Cerebellar cortex (tissue), 1 donor: ENCODE data around the gene CDAN1.
A peak's percentile ranks its signal among the peaks of the same experiment; 100 is the strongest.
"Not testable (repeated sequence)": the region's sequence is repeated elsewhere in the genome, so short reads cannot be mapped to it uniquely, and the experiment has no call there.

Source experiments
- DNase-seq: peaks from one replicate; pipeline ENCODE4 v3.0.0-alpha.2; 2015; ENCODE audit warnings: low spot score

The CDAN1 gene, protein sequence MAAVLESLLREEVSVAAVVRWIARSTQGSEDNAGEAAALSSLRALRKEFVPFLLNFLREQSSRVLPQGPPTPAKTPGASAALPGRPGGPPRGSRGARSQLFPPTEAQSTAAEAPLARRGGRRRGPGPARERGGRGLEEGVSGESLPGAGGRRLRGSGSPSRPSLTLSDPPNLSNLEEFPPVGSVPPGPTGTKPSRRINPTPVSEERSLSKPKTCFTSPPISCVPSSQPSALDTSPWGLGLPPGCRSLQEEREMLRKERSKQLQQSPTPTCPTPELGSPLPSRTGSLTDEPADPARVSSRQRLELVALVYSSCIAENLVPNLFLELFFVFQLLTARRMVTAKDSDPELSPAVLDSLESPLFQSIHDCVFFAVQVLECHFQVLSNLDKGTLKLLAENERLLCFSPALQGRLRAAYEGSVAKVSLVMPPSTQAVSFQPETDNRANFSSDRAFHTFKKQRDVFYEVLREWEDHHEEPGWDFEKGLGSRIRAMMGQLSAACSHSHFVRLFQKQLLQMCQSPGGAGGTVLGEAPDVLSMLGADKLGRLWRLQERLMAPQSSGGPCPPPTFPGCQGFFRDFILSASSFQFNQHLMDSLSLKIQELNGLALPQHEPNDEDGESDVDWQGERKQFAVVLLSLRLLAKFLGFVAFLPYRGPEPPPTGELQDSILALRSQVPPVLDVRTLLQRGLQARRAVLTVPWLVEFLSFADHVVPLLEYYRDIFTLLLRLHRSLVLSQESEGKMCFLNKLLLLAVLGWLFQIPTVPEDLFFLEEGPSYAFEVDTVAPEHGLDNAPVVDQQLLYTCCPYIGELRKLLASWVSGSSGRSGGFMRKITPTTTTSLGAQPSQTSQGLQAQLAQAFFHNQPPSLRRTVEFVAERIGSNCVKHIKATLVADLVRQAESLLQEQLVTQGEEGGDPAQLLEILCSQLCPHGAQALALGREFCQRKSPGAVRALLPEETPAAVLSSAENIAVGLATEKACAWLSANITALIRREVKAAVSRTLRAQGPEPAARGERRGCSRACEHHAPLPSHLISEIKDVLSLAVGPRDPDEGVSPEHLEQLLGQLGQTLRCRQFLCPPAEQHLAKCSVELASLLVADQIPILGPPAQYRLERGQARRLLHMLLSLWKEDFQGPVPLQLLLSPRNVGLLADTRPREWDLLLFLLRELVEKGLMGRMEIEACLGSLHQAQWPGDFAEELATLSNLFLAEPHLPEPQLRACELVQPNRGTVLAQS

DNA sequence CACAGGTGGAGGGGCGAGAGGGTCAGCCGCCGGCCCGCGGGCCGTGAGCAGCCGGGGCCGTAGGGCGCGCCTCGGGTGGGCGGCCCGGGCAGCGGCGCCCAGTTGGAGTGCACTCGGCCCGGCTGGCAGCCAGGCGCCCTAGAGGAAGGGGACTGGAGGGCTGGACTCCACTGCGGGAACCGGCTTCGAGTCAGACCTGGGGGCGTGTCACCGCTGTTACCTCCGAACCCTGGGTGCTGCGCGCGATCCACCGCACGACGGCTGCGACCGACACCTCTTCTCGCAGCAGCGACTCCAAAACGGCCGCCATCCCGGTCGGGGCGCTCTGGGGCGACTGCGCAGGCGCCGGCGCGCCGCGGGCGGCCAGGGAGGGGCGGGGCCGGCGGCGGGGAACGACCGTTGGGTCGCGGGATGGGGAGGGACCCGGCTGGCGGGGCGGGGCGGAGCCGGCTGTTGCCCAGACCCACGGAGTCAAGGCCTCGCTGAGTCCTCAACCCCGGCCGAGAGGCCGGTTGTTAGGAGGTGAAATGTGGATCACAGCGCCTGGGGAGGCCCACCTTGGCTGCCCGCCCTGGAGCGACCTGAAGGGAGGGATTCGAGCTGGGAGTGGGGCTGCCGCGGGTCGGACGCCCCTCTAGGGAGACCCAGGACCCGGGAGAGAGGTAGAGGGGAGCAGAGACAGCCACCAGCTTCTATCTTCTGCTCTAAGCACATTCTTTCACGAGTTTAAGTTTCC lies at the start of gene CDAN1:
Gene CDAN1 (minus strand): TSS at position 336 of the 736 bp plus-strand sequence. CDS start 26 bp downstream, at position 310.
- peak; percentile 78 for DNase-seq

DNA sequence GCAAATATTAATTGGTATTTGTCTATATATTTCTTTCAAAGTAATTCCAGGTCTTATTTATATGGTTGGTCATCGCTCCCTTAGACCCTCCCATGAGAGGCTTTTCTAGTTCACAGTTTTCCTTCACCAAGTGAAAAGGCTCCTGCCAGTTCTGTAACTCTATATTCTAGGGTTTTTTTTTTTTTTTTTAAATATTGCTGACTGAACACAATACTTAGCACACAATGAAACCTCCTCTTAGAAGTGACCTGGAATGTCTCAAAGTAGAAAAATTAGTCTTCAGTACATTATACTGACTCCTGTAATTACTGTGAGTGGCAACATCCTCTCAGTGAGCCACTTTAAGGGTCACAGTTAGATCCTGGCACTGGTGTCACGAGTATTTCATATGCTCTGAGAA lies 48.6 kb upstream of the CDAN1 start:
- DNase-seq, result no peak

DNA sequence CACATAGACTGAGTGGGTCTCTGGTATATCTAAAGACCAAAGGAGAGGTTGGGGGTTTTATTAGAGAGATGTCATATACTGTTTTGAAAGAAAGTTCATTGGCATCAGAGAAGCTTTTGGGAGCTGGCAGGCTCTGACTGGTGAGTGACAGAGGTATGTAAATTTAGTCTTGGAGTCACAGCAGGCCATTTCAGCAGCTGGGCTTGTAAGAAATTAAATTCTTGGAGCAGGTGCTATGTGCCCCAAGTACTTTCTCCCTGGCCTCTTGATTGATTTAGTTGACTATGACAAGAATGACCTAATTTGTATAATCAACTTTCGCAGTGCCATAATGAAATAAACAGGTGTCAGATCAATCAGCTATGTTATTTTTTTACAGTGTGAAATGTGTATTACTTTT lies 47.8 kb upstream of the CDAN1 start:
- DNase-seq, result no peak

DNA sequence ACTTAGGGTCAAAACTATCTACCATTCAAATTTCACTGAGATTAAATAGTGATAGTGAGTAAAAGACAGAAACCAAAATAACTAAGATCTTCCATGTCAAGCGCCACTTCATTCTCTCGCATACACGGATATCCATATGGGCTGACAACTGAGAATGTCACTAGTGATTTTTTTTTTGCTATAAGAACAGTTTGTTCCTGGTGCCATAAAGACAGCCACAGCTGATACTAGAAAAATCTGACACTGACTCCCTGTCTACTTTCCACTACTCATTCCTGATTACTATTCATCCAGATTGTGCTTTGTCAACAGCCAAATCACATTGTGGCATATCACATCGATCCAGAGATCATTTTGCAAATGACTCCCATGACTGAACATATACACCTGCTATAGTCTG lies 45.8 kb upstream of the CDAN1 start:
- DNase-seq, result no peak

DNA sequence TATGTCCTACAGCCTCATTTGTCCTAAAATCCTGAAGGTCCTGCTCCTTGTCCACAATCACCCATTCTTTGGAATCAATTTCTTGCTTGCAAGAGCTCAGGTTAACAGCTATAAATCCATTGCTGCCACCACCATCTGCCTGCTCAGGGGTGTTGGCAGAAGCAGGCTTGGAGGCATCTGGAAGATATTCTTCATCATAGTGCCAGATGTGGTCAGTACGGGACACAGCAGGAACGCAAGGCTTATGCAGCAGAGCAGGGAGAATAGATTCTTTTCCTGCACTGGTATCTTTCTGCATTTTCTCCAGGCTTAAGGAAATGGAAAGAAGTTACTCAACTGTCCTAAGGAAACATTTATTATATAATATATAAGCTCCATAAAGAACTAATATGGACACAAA lies 38.5 kb upstream of the CDAN1 start:
- no peak for DNase-seq

DNA sequence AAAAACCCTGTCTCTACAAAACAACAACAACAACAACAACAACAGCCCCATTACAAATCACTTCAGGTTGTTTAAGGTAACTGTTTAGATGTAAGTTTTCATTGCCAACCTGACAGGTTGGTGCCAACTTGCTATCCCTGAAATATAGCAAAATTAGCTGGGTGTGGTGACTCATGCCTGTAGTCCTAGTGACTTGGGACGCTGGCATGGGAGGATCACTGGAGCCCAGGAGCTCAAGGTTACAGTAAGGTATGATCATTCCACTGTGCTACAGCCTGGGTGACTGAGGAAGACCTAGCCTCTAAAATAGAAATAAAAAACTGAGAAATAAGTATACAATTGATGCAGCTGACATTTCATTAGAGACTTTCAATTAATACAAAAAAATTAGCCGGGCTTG lies 36.0 kb upstream of the CDAN1 start:
- DNase-seq, result no peak

DNA sequence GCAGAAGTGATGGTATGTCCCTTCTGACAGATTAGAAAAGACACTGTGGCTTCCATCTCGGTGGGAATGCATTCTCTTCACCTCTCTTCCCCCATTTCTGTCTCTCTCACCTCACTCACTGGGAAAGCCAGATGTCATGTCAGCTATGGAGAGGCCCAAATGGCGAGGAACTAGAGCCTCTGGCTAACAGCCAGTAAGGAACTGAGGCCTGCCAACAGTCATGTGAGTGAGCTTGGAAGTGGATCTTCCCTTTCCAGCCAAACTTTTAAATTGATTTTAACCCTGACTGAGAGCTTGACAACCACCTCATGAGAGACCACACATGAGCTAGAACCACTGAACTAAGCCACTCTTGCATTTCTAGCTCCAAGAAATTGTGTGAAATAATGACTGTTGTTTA lies 35.2 kb upstream of the CDAN1 start:
- DNase-seq, result peak; percentile 38

DNA sequence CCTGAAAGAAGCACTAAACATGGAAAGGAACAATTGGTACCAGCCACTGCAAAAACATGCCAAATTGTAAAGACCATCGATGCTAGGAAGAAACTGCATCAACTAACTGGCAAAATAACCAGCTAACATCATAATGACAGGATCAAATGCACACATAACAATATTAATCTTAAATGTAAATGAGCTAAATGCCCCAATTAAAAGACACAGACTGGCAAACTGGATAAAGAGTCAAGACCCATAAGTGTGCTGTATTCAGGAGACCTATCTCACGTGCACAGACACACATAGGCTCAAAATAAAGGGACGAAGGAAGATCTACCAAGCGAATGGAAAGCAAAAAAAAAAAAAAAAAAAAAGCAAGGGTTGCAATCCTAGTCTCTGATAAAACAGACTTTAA lies 29.2 kb upstream of the CDAN1 start:
- not testable (repeated sequence) for DNase-seq

DNA sequence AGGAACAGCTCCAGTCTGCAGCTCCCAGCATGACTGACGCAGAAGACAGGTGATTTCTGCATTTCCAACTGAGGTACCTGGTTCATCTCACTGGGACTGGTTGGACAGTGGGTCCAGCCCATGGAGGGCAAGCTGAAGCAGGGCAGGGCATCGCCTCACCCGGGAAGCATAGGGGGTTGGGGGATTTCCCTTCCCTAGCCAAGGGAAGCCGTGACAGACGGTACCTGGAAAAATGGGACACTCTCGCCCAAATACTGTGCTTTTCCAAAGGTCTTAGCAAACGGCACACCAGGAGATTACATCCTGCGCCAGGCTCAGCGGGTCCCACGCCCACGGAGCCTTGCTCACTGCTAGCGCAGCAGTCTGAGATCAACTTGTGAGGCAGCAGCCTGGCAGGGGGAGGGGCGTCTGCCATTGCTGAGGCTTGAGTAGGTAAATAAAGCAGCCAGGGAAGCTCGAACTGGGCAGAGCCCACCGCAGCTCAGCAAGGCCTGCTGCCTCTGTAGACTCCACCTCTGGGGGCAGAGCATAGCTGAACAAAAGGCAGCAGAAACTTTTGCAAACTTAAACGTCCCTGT lies 27.3 kb upstream of the CDAN1 start:
- not testable (repeated sequence) for DNase-seq

DNA sequence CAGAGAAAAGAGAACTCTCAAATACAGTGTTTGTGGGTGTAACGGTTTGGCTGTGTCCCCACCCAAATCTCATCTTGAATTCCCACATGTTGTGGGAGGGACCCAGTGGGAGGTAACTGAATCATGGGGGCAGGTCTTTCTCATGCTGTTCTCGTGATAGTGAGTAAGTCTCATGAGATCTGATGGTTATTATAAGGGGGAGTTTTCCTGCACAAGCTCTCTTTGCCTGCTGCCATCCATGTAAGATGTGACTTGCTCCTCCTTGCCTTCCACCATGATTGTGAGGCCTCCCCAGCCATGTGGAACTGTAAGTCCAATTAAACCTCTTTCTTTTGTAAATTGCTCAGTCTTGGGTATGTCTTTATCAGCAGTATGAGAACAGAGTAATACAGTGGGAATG lies 24.9 kb upstream of the CDAN1 start:
- DNase-seq, result not testable (repeated sequence)

DNA sequence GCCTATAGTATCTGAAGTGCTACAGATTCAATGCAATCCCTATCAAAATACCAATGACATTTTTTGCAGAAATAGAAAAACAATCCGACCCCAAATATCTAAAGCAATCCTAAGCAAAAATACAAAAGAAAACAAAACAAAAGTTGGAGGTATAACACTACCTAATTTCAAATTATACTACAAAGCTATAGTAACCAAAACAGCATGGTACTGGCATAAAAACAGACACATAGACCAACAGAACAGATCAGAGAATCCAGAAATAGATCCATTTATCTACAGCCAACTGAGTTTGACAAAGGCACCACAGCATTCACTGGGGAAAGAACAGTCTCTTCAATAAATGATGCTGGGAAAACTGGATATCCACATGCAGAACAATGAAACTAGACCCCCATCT lies 23.8 kb upstream of the CDAN1 start:
- DNase-seq, result no peak

DNA sequence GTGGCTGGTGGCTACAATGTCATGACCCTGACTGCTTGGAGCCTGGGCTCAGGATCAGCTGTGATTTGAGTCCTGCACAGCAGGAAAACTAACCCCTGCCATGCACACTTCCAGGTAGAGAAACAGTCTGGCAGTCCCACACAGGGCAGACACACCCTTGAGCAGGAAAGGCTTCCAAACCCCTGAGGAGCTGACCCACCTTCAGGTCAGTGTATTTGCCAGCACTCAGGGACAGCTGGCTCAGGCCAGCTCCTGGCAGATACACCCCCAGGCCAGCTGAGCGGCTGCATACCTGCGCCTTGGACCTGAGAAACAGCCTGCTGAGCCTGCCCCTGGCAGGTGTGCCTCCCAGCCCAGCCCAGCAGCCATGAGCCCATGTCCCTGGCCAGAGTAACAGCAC lies 22.2 kb upstream of the CDAN1 start:
- DNase-seq, result no peak

DNA sequence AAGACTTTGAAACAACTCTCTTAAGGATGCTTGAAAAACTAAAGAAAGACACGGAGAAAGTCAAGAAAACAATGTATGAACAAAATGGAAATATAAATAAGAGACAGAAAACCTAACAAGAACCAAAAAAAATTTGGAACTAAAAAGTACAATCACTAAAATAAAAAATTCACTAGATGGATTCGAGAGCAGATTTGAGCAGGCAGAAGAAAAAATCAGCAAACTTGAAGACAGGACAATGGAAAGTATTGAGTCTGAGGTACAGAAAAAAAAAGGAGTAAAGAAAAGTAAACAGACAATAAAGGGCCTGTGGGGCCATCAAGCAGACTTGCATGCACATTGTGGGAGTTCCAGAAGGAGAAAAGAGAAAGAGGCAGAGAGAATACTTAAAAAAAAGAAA lies 13.4 kb upstream of the CDAN1 start:
- DNase-seq, result no peak

DNA sequence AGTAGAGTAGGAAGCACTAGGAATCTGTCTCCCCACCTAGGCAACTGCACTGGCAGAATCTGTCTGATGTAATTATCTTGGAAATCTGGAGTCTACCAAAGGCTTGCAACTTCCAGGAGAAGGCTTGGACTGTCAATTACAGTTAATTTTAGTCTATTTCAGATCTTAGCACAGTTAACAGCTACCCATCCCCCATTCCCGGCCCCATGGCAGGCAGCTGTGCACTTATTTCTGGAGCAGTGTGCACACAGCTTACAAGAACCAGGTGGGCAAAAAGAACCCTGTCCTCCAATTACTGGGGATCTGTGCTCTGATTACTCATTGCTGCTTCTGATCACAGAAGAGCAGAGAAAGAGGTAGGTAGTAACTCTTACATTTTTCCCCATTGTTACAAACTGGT lies 12.3 kb upstream of the CDAN1 start:
- DNase-seq, result no peak

DNA sequence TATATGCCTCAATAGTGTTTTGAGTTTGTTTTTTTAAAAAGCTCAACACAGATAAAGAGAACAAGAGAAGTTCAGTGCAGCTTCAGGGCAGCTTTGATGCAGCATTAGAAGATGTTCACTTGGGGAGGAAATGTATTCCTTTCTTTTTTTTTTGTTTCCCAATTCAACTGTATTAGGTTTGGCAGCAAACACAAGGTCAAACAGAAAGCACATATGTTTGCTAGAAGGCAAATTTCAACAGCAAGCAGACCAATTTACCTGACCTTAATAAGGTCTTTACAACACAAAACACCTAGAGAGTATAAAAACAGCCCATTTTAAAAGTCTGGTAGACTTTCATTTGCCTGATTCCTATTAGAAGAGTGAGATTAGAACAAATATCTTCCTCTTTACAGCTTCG lies 7.3 kb upstream of the CDAN1 start:
- DNase-seq, result no peak

DNA sequence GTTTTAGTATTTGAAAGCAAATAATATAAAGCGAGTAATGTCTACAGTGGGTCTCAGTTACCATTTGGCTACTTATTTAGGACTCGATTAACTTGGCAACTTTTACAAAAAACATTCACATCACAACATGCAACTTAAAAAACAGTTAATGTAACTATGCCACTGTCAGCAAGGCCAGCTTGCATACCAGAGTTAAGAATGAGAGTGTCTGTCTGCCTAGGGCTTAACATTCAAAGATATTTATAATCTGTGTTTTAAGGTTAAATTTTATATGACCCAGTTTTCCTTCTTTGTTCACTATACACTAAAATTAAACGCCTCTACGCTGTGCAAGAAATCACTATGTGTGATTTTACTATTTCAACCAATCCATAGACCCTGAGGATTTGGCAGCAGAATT lies 5.2 kb upstream of the CDAN1 start:
- no peak for DNase-seq

DNA sequence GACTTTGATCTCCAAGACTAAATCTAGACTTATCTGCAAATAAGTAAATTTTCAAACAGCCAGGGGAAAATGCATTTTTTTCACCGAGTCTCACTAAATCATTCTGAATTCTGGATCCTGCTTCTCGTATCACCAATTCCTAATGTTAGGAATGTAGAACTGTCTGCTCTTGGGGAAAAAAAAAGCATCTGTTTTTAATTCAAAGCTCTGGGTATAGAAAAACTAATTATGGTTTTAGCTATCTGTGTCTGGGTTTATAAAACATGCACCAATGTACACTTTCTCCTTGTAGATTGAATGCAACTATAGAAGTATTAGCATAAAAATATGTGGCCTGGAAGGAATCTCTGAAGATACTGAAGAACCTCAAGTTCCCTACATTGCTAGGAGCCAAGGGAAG lies 4.8 kb upstream of the CDAN1 start:
- no peak for DNase-seq

DNA sequence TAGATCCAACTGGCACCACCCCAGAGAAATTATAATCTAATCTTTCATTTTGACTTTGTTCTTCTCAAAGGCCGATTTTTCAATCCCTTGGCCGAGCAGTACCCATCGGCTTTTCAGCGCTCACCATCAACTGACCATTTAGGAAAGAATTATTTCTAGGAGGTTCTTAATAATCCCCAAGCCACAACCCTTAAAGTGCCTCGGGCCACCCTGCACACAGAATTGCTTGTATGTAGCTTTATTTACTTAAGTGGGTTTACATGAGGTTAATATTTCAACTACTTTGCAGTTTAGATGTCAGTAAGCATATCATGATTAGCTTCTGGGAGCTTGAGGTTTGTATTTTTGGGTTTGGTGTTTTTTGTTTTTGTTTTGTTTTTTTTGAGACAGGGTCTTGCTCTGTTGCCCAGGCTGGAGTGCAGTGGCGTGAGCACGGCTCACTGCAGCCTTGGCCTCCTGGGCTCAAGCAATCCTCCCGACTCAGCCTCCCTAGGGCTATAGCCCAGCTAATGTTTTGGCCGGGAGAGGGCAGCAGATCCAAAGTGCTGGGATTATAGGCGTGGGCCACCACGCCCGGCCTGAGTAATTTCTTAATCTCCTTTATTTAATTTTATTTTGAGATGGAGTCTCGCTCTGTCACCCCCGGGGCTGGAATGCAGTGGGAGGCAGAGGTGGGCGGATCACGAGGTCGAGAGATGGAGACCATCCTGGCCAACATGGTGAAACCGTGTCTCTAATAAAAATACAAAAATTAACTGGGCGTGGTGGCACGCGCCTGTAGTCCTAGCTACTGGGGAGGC lies 801 bp upstream of the CDAN1 start:
- no peak for DNase-seq

DNA sequence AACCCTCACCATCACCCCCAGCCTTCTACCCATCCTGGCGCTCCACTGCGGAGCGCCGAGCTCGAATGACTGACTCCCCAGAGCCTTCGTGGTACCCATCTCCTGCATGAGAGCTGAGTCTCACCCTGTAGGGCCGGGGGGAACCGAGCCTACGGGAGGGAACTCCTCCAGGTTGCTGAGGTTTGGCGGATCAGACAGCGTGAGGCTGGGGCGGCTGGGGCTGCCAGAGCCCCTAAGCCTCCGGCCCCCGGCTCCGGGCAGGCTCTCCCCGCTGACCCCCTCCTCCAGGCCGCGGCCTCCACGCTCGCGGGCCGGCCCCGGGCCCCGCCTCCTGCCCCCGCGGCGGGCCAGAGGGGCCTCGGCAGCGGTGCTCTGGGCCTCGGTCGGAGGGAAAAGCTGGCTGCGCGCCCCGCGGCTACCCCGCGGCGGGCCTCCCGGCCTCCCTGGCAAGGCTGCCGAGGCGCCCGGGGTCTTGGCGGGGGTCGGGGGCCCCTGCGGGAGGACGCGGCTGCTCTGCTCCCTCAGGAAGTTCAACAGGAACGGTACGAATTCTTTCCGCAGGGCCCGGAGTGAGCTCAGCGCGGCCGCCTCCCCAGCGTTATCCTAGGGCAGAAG lies 643 bp downstream of the CDAN1 start:
- DNase-seq, result no peak
